ENCODE measurements around the gene PLXDC2. TPM values are rescaled to one million over a fixed set of nuclear protein-coding genes. Genes with fewer than 3 reads are reported as not detected.

The PLXDC2 gene
- total RNA-seq, 1 donor from 2014 or later, result 1.3 TPM

DNA sequence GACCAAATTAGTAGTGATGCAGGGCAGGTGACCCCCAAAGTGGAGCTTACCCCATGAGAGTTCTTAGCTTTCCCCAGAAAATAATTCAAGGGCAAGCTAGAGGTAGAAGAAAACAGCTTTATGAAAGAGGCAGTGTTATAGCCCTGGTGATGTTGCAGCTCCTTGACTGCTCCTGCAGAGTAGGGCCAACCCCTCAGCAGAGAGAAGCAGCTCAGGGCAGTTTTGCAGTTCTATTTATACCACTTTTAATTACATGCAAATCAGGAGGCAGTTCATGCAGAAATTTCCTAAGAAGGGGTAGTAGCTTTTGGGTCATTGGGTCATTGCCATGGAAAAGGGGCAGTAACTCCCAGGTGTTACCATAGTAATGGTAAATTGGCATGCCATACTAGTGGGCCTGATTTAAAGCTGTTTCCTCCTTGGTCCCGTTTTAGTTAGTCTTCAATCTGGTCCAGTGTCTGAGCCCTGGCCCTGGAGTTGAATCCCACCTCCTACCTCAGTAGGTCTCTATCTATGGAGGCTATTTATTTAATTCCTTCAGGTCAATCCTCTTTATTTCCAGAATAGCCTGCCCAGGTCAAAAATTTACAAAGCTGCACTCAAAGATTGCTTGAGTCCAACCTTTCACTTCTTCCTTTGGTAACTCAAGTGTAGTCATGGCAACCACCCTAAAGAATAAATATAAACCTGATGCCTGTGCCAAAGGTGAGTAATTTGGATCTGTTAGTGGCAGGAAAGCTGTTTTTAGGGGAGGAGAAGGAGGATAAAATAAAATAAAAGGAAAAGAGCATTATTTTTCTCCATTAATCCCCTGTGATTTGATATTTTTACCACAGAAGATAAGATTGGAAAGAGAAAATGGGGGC lies 29.5 kb downstream of the PLXDC2 start:
- DNase-seq (ENCODE audit: low read depth) (peak; percentile 67), FAIRE-seq (no peak)
- H3K27me3 ChIP-seq (ENCODE audit: control insufficient read depth, insufficient read depth, low read length), result no peaks in the 10 kb centered on the region
- no peak overlapping the region for H3K4me3 ChIP-seq (ENCODE audit: low read depth, low read length)
- TF ChIP-seq, protein P1, sequence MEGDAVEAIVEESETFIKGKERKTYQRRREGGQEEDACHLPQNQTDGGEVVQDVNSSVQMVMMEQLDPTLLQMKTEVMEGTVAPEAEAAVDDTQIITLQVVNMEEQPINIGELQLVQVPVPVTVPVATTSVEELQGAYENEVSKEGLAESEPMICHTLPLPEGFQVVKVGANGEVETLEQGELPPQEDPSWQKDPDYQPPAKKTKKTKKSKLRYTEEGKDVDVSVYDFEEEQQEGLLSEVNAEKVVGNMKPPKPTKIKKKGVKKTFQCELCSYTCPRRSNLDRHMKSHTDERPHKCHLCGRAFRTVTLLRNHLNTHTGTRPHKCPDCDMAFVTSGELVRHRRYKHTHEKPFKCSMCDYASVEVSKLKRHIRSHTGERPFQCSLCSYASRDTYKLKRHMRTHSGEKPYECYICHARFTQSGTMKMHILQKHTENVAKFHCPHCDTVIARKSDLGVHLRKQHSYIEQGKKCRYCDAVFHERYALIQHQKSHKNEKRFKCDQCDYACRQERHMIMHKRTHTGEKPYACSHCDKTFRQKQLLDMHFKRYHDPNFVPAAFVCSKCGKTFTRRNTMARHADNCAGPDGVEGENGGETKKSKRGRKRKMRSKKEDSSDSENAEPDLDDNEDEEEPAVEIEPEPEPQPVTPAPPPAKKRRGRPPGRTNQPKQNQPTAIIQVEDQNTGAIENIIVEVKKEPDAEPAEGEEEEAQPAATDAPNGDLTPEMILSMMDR (IDR thresholded peaks at IDR 0.05; ENCODE audit: insufficient read depth, low read length, severe bottlenecking), result no peak
- H3K36me3 ChIP-seq (ENCODE audit: control insufficient read depth, insufficient read depth, low read length), result no peaks in the 10 kb centered on the region

DNA sequence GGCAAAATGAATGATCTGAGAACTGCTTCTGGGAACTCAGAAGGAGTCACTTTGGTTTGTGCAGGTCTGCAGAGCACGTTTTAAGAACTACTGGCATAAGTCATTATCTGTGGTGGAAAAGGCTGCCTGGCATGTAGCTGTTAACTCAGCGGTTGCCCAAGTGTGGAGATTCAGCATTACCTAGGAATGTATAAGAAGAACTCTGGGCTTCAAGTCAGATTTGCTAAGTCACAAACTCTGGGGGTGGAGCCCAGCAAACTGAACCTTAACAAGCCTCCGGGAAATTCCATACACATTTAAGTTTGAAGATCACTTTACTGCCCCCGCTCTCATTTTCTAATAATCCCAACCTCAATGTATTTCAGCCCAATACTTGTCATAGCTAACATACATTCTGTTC lies 31.1 kb downstream of the PLXDC2 start:
- Histone ChIP-seq H3K4me3 (ENCODE audit: low read depth, low read length) (no peak overlapping the region), H3K27me3 (ENCODE audit: control insufficient read depth, insufficient read depth, low read length) (no peaks in the 10 kb centered on the region), H3K36me3 (ENCODE audit: control insufficient read depth, insufficient read depth, low read length) (no peaks in the 10 kb centered on the region)
- DNase-seq (ENCODE audit: low read depth), result peak; percentile 58
- TF ChIP-seq, protein P1 (IDR thresholded peaks at IDR 0.05; ENCODE audit: insufficient read depth, low read length, severe bottlenecking), result no peak
- no peak for FAIRE-seq

DNA sequence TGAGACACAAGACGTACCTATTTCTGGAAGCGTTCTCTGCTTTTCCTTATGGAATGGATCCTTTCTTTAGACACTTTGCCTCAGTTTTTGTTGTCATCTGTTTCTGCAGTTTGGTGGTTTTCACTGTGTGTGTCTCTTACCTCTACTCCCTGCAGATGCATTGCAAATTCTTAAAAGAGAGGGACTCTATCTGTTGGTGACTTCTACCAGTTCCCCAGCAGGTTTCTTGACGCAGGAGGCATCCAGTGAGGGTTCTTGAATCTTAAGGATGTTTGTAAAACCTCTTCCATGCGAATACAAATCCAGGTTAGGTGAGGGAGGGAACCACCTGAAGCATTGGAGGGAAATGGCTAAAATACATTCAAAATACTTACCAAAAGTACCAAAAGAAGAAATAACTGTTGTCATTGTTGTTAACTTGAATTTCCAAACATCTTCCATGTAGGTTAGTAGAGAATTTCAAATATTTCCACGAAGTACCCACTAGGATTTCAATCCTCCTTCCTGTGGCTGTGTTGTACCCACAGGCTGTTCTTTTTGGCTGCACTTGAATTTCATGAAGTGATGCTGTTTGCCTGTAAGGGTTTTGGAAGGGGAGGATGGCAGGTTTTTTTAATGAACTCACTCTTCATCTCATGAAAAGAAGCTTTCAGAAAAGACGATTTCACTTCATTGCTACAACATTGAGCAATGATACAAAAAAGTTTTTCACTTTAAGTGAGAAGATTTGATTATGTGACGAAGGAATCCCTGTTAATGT lies 32.2 kb downstream of the PLXDC2 start:
- no peaks in the 10 kb centered on the region for H3K27me3 ChIP-seq (ENCODE audit: control insufficient read depth, insufficient read depth, low read length)
- DNase-seq (ENCODE audit: low read depth) (no peak), FAIRE-seq (no peak)
- H3K36me3 ChIP-seq (ENCODE audit: control insufficient read depth, insufficient read depth, low read length), result no peaks in the 10 kb centered on the region
- no peak overlapping the region for H3K4me3 ChIP-seq (ENCODE audit: low read depth, low read length)
- TF ChIP-seq, protein P1 (IDR thresholded peaks at IDR 0.05; ENCODE audit: insufficient read depth, low read length, severe bottlenecking), result no peak

DNA sequence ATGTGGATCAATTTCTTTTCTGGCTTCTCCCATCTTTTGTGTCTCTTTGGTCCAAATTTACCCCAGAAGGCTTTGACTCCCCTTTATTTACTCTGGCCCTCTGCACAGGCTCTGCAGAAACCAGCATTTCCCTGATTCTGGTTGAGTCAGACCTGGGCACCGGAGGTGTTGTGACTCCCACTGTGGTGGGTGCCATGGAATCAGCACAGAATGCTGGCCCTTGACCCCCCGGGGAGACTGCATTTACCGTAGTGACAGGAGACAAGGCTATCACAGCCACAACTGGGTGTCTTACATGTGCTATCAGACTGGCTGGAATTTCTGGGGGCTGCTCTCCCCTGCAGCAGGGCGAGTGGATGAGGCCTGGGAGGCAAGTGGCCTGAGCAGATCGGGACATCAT lies 37.6 kb downstream of the PLXDC2 start:
- TF ChIP-seq, protein P1 (IDR thresholded peaks at IDR 0.05; ENCODE audit: insufficient read depth, low read length, severe bottlenecking), result no peak
- FAIRE-seq, result no peak
- no peak overlapping the region for H3K4me3 ChIP-seq (ENCODE audit: low read depth, low read length)

DNA sequence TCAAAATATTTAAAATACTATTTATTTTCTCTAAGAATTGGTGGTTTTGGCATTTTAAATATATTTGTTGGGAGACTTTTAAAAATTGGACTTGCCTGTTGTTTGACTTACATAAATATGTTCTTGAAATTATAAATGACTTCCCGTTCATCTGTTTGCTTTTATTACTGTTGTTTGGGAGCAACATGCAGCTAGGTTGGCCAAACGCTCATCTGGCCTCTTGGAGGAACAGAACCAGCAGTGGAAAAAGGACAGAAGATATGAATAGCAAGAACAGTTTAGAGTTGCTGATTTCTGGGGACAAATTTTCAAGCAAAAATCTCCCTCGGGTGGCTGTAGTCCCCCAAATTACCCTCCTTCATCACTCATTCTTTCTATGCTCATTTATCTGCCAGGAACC lies 41.6 kb downstream of the PLXDC2 start:
- TF ChIP-seq, protein P1 (IDR thresholded peaks at IDR 0.05; ENCODE audit: insufficient read depth, low read length, severe bottlenecking), result no peak
- no peak for FAIRE-seq
- no peaks in the 10 kb centered on the region for H3K36me3 ChIP-seq (ENCODE audit: control insufficient read depth, insufficient read depth, low read length)
- no peak for DNase-seq (ENCODE audit: low read depth)
- H3K4me3 ChIP-seq (ENCODE audit: low read depth, low read length), result no peak overlapping the region
- H3K27me3 ChIP-seq (ENCODE audit: control insufficient read depth, insufficient read depth, low read length), result no peaks in the 10 kb centered on the region

More for the DNA sequence above, 37.6 kb downstream of the PLXDC2 start:
- H3K36me3 ChIP-seq (ENCODE audit: control insufficient read depth, insufficient read depth, low read length), result no peaks in the 10 kb centered on the region
- DNase-seq (ENCODE audit: low read depth), result no peak
- no peaks in the 10 kb centered on the region for H3K27me3 ChIP-seq (ENCODE audit: control insufficient read depth, insufficient read depth, low read length)
